Measurements from ENCODE around the gene SPATS2L.

SPATS2L gene

DNA sequence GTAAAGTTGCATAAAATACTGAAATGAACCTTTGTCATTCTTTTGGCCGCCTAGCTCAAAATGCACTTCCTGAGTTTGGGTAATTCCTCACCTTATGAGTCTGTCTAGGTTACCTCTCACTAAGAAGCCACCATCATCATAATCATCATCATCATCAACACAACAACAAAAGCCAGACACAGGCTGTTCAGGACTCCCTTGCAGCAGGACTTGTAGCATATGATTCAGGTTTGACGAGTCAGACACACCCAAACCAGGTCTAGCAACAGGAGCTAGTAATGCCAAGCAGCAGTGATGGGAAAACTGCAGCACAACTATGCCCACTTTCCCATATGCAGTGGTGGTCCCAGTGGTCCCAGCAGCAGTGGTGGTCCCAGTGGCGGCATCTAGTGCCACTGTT, 216.7 kb downstream of the SPATS2L start:
- Histone ChIP-seq H3K79me1 (ENCODE audit: low read length) (peaks cover 9% of the 10 kb centered on the region), H3K4me1 (ENCODE audit: control insufficient read depth, low read depth, low read length) (peaks cover 4% of the 10 kb centered on the region), H3K27ac (ENCODE audit: low read depth, low read length) (no peak overlapping the region), H3K23ac (ENCODE audit: low read length) (no peak overlapping the region), H3K56ac (ENCODE audit: low read length) (no peak overlapping the region), H4K8ac (ENCODE audit: low read depth, low read length) (no peak overlapping the region), H2BK15ac (replicated peaks; ENCODE audit: low read depth) (no peak overlapping the region), H3K18ac (ENCODE audit: low read length) (no peak overlapping the region), H2AK5ac (ENCODE audit: low read length) (no peak overlapping the region), H3K27me3 (ENCODE audit: insufficient read depth, low read length, poor library complexity) (no peaks in the 10 kb centered on the region), H3K79me2 (ENCODE audit: control insufficient read depth, insufficient read depth, low read length) (peaks cover 6% of the 10 kb centered on the region), H3K4ac (ENCODE audit: low read depth, low read length) (no peak overlapping the region), H3K36me3 (ENCODE audit: control insufficient read depth, insufficient read depth, low read length) (no peaks in the 10 kb centered on the region), H3K9ac (ENCODE audit: low read length) (no peak overlapping the region), H3K4me3 (ENCODE audit: low read length) (no peak overlapping the region), H2BK120ac (ENCODE audit: low read depth, low read length) (no peak overlapping the region), H4K5ac (ENCODE audit: low read length) (no peak overlapping the region), H2BK5ac (ENCODE audit: low read length) (no peak overlapping the region), H3K4me2 (ENCODE audit: low read length) (no peak overlapping the region)
- no CpG with 5 or more reads among the region's 3 CpGs for WGBS (ENCODE audit: extremely low coverage, insufficient coverage, low lambda C conversion rate)
- DNase-seq, result no peak

DNA sequence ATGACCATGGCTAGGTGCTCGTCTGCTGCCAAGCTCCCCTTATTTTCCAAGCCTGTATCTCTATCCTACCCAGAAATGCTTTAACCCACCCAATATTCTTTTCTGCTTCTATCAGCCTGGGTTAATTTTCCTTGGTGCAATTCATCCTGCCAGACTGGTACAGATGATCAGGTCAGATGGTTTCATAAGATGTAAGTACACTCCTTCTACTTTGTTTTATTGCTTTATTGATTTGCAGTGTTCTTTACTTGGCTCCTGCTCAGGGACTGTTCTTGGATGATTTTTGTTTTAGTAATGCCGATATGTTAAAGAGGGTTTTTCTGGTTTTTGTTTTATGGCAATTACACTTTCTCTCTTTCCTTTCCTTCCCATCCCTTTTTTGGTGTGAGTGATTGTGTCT, 217.1 kb downstream of the SPATS2L start:
- Histone ChIP-seq H3K56ac (ENCODE audit: low read length) (no peak overlapping the region), H2BK120ac (ENCODE audit: low read depth, low read length) (no peak overlapping the region), H4K5ac (ENCODE audit: low read length) (no peak overlapping the region), H3K27me3 (ENCODE audit: insufficient read depth, low read length, poor library complexity) (no peaks in the 10 kb centered on the region), H4K8ac (ENCODE audit: low read depth, low read length) (no peak overlapping the region), H3K9ac (ENCODE audit: low read length) (no peak overlapping the region), H2BK15ac (replicated peaks; ENCODE audit: low read depth) (no peak overlapping the region), H3K18ac (ENCODE audit: low read length) (no peak overlapping the region), H2BK5ac (ENCODE audit: low read length) (no peak overlapping the region), H3K27ac (ENCODE audit: low read depth, low read length) (no peak overlapping the region), H3K4ac (ENCODE audit: low read depth, low read length) (no peak overlapping the region), H3K79me1 (ENCODE audit: low read length) (peaks cover 12% of the 10 kb centered on the region), H3K4me3 (ENCODE audit: low read length) (no peak overlapping the region), H3K23ac (ENCODE audit: low read length) (no peak overlapping the region), H3K36me3 (ENCODE audit: control insufficient read depth, insufficient read depth, low read length) (no peaks in the 10 kb centered on the region), H3K79me2 (ENCODE audit: control insufficient read depth, insufficient read depth, low read length) (peaks cover 9% of the 10 kb centered on the region), H3K4me1 (ENCODE audit: control insufficient read depth, low read depth, low read length) (peaks cover 4% of the 10 kb centered on the region), H3K4me2 (ENCODE audit: low read length) (no peak overlapping the region), H2AK5ac (ENCODE audit: low read length) (no peak overlapping the region)
- DNase-seq, result no peak
- no CpG with 5 or more reads among the region's 2 CpGs for WGBS (ENCODE audit: extremely low coverage, insufficient coverage, low lambda C conversion rate)

DNA sequence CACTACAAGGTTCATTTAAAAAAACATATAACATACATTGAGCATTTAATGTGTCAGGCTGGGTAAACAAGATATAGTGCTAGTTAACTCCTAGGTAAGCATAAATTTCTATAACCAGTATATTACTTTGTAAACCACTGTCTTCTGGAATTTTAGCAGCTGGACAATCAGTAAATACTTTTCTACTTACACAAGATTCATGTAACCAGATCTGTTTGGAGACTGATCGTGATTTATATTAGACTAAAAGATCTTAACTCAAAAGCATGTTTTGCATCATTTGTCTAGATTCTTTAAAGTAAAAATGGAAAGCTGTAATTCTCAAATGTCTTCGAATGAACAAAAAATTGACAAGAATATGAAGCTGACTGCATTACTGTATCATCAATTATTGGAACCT, 218.6 kb downstream of the SPATS2L start:
- H3K4ac ChIP-seq (ENCODE audit: low read depth, low read length), result no peak overlapping the region
- no peak overlapping the region for H3K4me3 ChIP-seq (ENCODE audit: low read length)
- no peak overlapping the region for H2BK5ac ChIP-seq (ENCODE audit: low read length)
- peaks cover 4% of the 10 kb centered on the region for H3K4me1 ChIP-seq (ENCODE audit: control insufficient read depth, low read depth, low read length)
- H4K8ac ChIP-seq (ENCODE audit: low read depth, low read length), result no peak overlapping the region
- whole genome bisulfite sequencing (ENCODE audit: extremely low coverage, insufficient coverage, low lambda C conversion rate), result no CpG with 5 or more reads among the region's 2 CpGs
- H3K27me3 ChIP-seq (ENCODE audit: insufficient read depth, low read length, poor library complexity), result no peaks in the 10 kb centered on the region
- H2AK5ac ChIP-seq (ENCODE audit: low read length), result no peak overlapping the region
- no peak overlapping the region for H4K5ac ChIP-seq (ENCODE audit: low read length)
- no peak for DNase-seq
- no peak overlapping the region for H3K18ac ChIP-seq (ENCODE audit: low read length)
- H3K23ac ChIP-seq (ENCODE audit: low read length), result no peak overlapping the region
- no peak overlapping the region for H2BK15ac ChIP-seq (replicated peaks; ENCODE audit: low read depth)
- H3K79me2 ChIP-seq (ENCODE audit: control insufficient read depth, insufficient read depth, low read length), result peaks cover 12% of the 10 kb centered on the region
- no peak overlapping the region for H3K56ac ChIP-seq (ENCODE audit: low read length)
- H2BK120ac ChIP-seq (ENCODE audit: low read depth, low read length), result no peak overlapping the region
- no peak overlapping the region for H3K4me2 ChIP-seq (ENCODE audit: low read length)
- no peak overlapping the region for H3K9ac ChIP-seq (ENCODE audit: low read length)
- no peaks in the 10 kb centered on the region for H3K36me3 ChIP-seq (ENCODE audit: control insufficient read depth, insufficient read depth, low read length)
- peaks cover 12% of the 10 kb centered on the region for H3K79me1 ChIP-seq (ENCODE audit: low read length)
- no peak overlapping the region for H3K27ac ChIP-seq (ENCODE audit: low read depth, low read length)

DNA sequence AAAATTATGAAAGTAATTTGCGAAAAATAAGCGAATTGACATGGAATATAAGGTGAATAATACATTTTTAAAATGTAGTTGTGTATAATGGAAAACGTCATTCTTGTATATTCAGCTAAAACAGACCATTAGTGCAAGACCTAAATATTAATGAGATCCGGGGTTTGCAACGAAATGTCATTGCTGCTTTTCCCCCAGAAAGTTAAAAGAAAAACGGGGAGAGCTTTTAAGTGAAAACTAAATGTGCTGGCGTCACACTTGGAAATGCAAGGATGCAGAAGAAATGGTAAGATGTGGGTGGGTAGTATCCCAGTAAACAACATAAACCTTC, 219.0 kb downstream of the SPATS2L start:
- Histone ChIP-seq H3K27ac (ENCODE audit: low read depth, low read length) (no peak overlapping the region), H4K8ac (ENCODE audit: low read depth, low read length) (no peak overlapping the region), H2BK120ac (ENCODE audit: low read depth, low read length) (no peak overlapping the region), H3K79me2 (ENCODE audit: control insufficient read depth, insufficient read depth, low read length) (peaks cover 12% of the 10 kb centered on the region), H3K4me3 (ENCODE audit: low read length) (peak overlapping the region; percentile 32), H3K36me3 (ENCODE audit: control insufficient read depth, insufficient read depth, low read length) (no peaks in the 10 kb centered on the region), H3K9ac (ENCODE audit: low read length) (peak overlapping the region; percentile 64), H3K56ac (ENCODE audit: low read length) (no peak overlapping the region), H2AK5ac (ENCODE audit: low read length) (no peak overlapping the region), H3K4ac (ENCODE audit: low read depth, low read length) (no peak overlapping the region), H3K23ac (ENCODE audit: low read length) (no peak overlapping the region), H3K4me2 (ENCODE audit: low read length) (peak overlapping the region; percentile 80), H4K5ac (ENCODE audit: low read length) (peak overlapping the region; percentile 53), H3K27me3 (ENCODE audit: insufficient read depth, low read length, poor library complexity) (no peaks in the 10 kb centered on the region), H3K79me1 (ENCODE audit: low read length) (peaks cover 12% of the 10 kb centered on the region), H2BK5ac (ENCODE audit: low read length) (no peak overlapping the region), H2BK15ac (replicated peaks; ENCODE audit: low read depth) (no peak overlapping the region), H3K4me1 (ENCODE audit: control insufficient read depth, low read depth, low read length) (peaks cover 4% of the 10 kb centered on the region), H3K18ac (ENCODE audit: low read length) (no peak overlapping the region)
- no peak for DNase-seq
- 100% methylated on average over 2 of the region's 7 CpGs for WGBS (ENCODE audit: extremely low coverage, insufficient coverage, low lambda C conversion rate)

DNA sequence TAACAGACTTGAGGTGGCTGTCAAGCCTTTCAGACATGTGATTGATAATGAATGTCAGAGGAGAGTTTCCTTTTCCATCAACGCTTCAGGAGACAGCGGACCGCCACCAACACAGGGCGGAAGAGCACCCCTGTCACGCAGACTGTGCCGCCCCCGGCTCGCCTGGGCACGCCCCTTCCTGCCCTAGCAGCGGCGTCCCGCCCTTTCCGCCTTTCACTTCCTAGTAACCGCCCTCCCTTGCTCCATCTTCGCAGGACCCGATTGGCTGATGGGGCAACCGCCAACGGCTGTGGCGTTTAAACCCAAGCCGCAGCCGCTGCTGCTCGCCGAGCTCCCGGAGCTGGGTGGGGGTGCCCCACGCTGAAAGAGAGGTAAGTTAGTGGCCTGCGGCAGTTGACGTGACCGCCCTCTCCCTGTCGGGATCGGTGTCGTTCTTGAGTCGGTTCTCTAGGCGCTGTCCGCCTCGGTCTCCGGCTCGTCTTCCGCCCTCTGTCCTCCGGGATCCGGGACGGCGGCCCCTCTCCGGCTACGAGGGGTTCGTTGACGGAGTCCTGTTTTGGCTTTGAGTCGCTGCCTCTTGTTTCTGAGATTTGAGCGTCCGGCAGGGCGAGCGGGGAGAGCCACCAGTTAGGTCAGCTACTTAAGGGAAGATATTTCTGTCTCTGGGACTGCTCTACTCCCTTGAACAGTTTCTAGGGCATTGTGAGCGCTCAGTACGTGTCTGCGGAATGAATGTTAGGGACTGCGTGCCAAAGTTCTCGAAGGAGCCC, 219.6 kb downstream of the SPATS2L start, which contains the start of gene SGO2:
SGO2 (plus strand) TSS at position 326 of the 770 bp plus-strand sequence. CDS start 6,769 bp downstream, outside the sequence.
- WGBS (ENCODE audit: extremely low coverage, insufficient coverage, low lambda C conversion rate), result no CpG with 5 or more reads among the region's 56 CpGs
- H3K4me1 ChIP-seq (ENCODE audit: control insufficient read depth, low read depth, low read length), result peaks cover 4% of the 10 kb centered on the region
- H3K18ac ChIP-seq (ENCODE audit: low read length), result peak within 1 kb of the TSS; percentile 13
- H3K27ac ChIP-seq (ENCODE audit: low read depth, low read length), result peak within 1 kb of the TSS; percentile 12
- H2AK5ac ChIP-seq (ENCODE audit: low read length), result no peak within 1 kb of the TSS
- peak within 1 kb of the TSS; percentile 92 for H3K56ac ChIP-seq (ENCODE audit: low read length)
- DNase-seq, result peak; percentile 98
- peak within 1 kb of the TSS; percentile 10 for H3K4ac ChIP-seq (ENCODE audit: low read depth, low read length)
- H2BK15ac ChIP-seq (replicated peaks; ENCODE audit: low read depth), result no peak within 1 kb of the TSS
- no peak within 1 kb of the TSS for H2BK120ac ChIP-seq (ENCODE audit: low read depth, low read length)
- peak within 1 kb of the TSS; percentile 92 for H3K9ac ChIP-seq (ENCODE audit: low read length)
- H4K8ac ChIP-seq (ENCODE audit: low read depth, low read length), result no peak within 1 kb of the TSS
- H3K23ac ChIP-seq (ENCODE audit: low read length), result no peak within 1 kb of the TSS
- no peaks in the 10 kb centered on the region for H3K36me3 ChIP-seq (ENCODE audit: control insufficient read depth, insufficient read depth, low read length)
- peaks cover 12% of the 10 kb centered on the region for H3K79me2 ChIP-seq (ENCODE audit: control insufficient read depth, insufficient read depth, low read length)
- peak within 1 kb of the TSS; percentile 86 for H3K4me3 ChIP-seq (ENCODE audit: low read length)
- peak within 1 kb of the TSS; percentile 90 for H3K4me2 ChIP-seq (ENCODE audit: low read length)
- no peaks in the 10 kb centered on the region for H3K27me3 ChIP-seq (ENCODE audit: insufficient read depth, low read length, poor library complexity)
- peaks cover 12% of the 10 kb centered on the region for H3K79me1 ChIP-seq (ENCODE audit: low read length)
- H2BK5ac ChIP-seq (ENCODE audit: low read length), result no peak within 1 kb of the TSS
- peak within 1 kb of the TSS; percentile 53 for H4K5ac ChIP-seq (ENCODE audit: low read length)

DNA sequence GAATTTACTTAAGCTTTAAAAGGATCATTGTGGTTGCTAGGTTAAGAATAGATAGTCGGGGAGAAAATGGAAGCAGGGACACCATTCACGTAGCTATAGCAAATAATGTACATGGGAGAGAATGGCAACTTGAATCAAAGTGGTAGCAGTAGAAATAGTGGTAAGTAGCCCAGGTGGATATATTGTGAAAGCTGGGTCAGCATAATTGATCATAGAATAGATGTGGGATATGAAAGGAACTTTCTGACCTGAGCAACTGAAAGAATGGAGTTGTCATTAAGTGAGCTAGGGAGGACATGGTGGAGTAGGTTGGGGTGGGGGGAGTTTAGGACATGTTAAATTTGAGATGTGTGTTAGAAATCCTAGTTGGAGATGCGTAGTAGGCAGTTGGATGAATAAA, 221.7 kb downstream of the SPATS2L start:
- Histone ChIP-seq H3K4ac (ENCODE audit: low read depth, low read length) (no peak overlapping the region), H3K23ac (ENCODE audit: low read length) (no peak overlapping the region), H3K9ac (ENCODE audit: low read length) (no peak overlapping the region), H3K79me1 (ENCODE audit: low read length) (peaks cover 14% of the 10 kb centered on the region), H3K4me2 (ENCODE audit: low read length) (no peak overlapping the region), H3K27me3 (ENCODE audit: insufficient read depth, low read length, poor library complexity) (no peaks in the 10 kb centered on the region), H2BK15ac (replicated peaks; ENCODE audit: low read depth) (no peak overlapping the region), H2BK120ac (ENCODE audit: low read depth, low read length) (no peak overlapping the region), H3K4me3 (ENCODE audit: low read length) (no peak overlapping the region), H3K27ac (ENCODE audit: low read depth, low read length) (no peak overlapping the region), H3K79me2 (ENCODE audit: control insufficient read depth, insufficient read depth, low read length) (peaks cover 12% of the 10 kb centered on the region), H4K8ac (ENCODE audit: low read depth, low read length) (no peak overlapping the region), H2AK5ac (ENCODE audit: low read length) (no peak overlapping the region), H3K4me1 (ENCODE audit: control insufficient read depth, low read depth, low read length) (peaks cover 4% of the 10 kb centered on the region), H3K18ac (ENCODE audit: low read length) (no peak overlapping the region), H4K5ac (ENCODE audit: low read length) (no peak overlapping the region), H3K56ac (ENCODE audit: low read length) (no peak overlapping the region), H2BK5ac (ENCODE audit: low read length) (no peak overlapping the region), H3K36me3 (ENCODE audit: control insufficient read depth, insufficient read depth, low read length) (no peaks in the 10 kb centered on the region)
- WGBS (ENCODE audit: extremely low coverage, insufficient coverage, low lambda C conversion rate), result no CpG with 5 or more reads among the region's 3 CpGs
- DNase-seq, result no peak

Data from mesendoderm (in vitro differentiated cells).